Esophagus muscularis mucosa (tissue), 4 donors: ENCODE measurements around the gene TRIM46. TPM values are rescaled to one million over a fixed set of nuclear protein-coding genes. Genes with fewer than 3 reads are reported as not detected.
"Not testable (repeated sequence)": the region's sequence is repeated elsewhere in the genome, so short reads cannot be mapped to it uniquely, and the experiment has no call there.

ENCODE experiments used
- DNase-seq: peaks from one replicate; pipeline ENCODE4 v3.0.0-alpha.2; 2017; ENCODE audit errors: extremely low spot score
- H3K27ac ChIP-seq, 4 donors: fragments of 200-600 bp; sonication (generic); replicated peaks in 1 of 4; 1 replicate in 3 of 4; 2 replicates in 1 of 4; pipeline ENCODE4 v1.5.1; 2016 to 2019; ENCODE audit warnings: mild to moderate bottlenecking in 1 of 4
- H3K27me3 ChIP-seq, 4 donors: fragments of 200-600 bp; sonication (generic); one replicate each; pipeline versions ENCODE4 v1.5.1 to v1.6.0; 2016 to 2019
- H3K36me3 ChIP-seq, 4 donors: fragments of 200-600 bp; sonication (generic); one replicate each; pipeline ENCODE4 v1.5.1; 2016 to 2019
- H3K4me1 ChIP-seq, 4 donors: fragments of 200-600 bp; sonication (generic); one replicate each; pipeline ENCODE4 v1.5.1; 2016 to 2019
- H3K4me3 ChIP-seq, 4 donors: fragments of 200-600 bp; sonication (generic); 1 replicate in 2 of 4; 2 replicates in 2 of 4; pipeline ENCODE4 v1.5.1; 2016 to 2019; ENCODE audit warnings: mild to moderate bottlenecking in 4 of 4, moderate library complexity in 1 of 4
- H3K9me3 ChIP-seq, 4 donors: fragments of 200-600 bp; sonication (generic); 1 replicate in 3 of 4; 2 replicates in 1 of 4; pipeline ENCODE4 v1.5.1; 2016 to 2019
- CTCF ChIP-seq, 3 experiments: fragments of 200-600 bp in 2 of 3; fragments of 450-650 bp in 1 of 3; sonication (generic) in 2 of 3; IDR thresholded peaks; one replicate each; pipeline ENCODE4 v1.5.1; 2017 to 2019; ENCODE audit warnings: antibody characterized with exemption in 3 of 3, mild to moderate bottlenecking in 2 of 3, moderate library complexity in 1 of 3
- EP300 ChIP-seq: sonication (generic); formaldehyde crosslinking; IDR thresholded peaks from one replicate; pipeline ENCODE4 v1.6.1; 2017; ENCODE audit warnings: antibody characterized with exemption
- POLR2A ChIP-seq: fragments of 450-650 bp; IDR thresholded peaks from one replicate; pipeline ENCODE4 v1.6.1; 2017; ENCODE audit warnings: antibody characterized with exemption, moderate library complexity, mild to moderate bottlenecking, low read depth
- POLR2AphosphoS5 ChIP-seq, 2 donors: sonication (generic); formaldehyde crosslinking; IDR thresholded peaks; one replicate each; pipeline ENCODE4 v1.6.1; 2017; ENCODE audit warnings: antibody characterized with exemption in 2 of 2
- WGBS: methylation state at CpG from one replicate; pipeline ENCODE4 v1.1.5; 2018; 5-methylcytosine and 5-hydroxymethylcytosine counted together
- intact Hi-C: fragments of 100-400 bp; cut with DNase I; formaldehyde crosslinking; loops from one replicate; pipeline ENCODE4 v1.15.1; 2023
- total RNA-seq, 4 donors: library from RNA; depleted of rRNA; stranded (reverse); fragments of >200 nt; gene quantifications; one replicate each; pipeline versions ENCODE4 v1.1.0 to v1.2.1, GENCODE V29; 2016

TRIM46 gene
- total RNA-seq, 4 donors from 2014 or later: 0.13 to 1.7 (median 0.17) TPM; not detected in 1

- Histone ChIP-seq H3K4me3 (peak overlapping the region; percentile 9 to 42 (median 12)), H3K9me3 (no peaks in the 10 kb centered on the region), H3K4me1 (peaks cover 16 to 30% (median 28%) of the 10 kb centered on the region in 4 donors), H3K36me3 (peaks cover 0 to 26% (median 23%) of the 10 kb centered on the region in 4 donors), H3K27me3 (no peaks in the 10 kb centered on the region), H3K27ac (peak overlapping the region; percentile 29 to 66 (median 49))
- WGBS: 34% methylated on average over 16 of the region's 27 CpGs
- peak in 1 of 2 donors; percentile 42 for TF ChIP-seq POLR2AphosphoS5 (IDR thresholded peaks at IDR 0.05)
- no peak for TF ChIP-seq EP300
- no peak for TF ChIP-seq CTCF (IDR thresholded peaks at IDR 0.05)
- TF ChIP-seq POLR2A: no peak
- peak; percentile 90 for DNase-seq
- intact Hi-C loops: no loop called here
These were observed 7.0 kb upstream of the TRIM46 start for GRCh38 chr1:155166471-155167165.

- intact Hi-C loops: loop anchor here (1.0 kb wide), 1 partner anchor 74 kb away; no protein-coding TSS in a partner anchor
- Histone ChIP-seq H3K27me3 (no peaks in the 10 kb centered on the region), H3K36me3 (peaks cover 0 to 26% (median 23%) of the 10 kb centered on the region in 4 donors), H3K4me1 (peaks cover 22 to 38% (median 36%) of the 10 kb centered on the region in 4 donors), H3K9me3 (no peaks in the 10 kb centered on the region), H3K4me3 (peak overlapping the region; percentile 10 to 42 (median 20)), H3K27ac (peak overlapping the region; percentile 29 to 66 (median 49))
- peak; percentile 95 for DNase-seq
- TF ChIP-seq EP300 (no peak), CTCF (IDR thresholded peaks at IDR 0.05) (peak; percentile 85 to 95 (median 89)), POLR2AphosphoS5 (IDR thresholded peaks at IDR 0.05) (peak; percentile 6 to 59)
- WGBS: 14% methylated on average over 10 of the region's 28 CpGs
These were observed 6.2 kb upstream of the TRIM46 start for GRCh38 chr1:155167166-155168104.

DNA sequence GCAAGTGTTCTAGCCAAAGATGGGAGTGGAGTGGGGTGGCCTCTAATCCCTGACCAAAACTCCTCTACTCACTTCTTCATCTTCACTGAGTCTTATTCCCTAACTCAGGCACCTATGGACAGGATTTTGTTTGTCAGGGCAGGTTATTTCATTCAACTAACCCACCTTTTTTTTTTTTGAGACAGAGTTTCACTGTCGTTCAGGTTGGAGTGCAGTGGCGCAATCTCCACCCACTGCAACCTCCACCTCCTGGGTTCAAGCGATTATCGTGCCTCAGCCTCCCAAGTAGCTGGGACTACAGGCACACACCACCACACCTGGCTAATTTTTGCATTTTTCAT is 5.6 kb upstream of the TRIM46 start:
- intact Hi-C loops: loop anchor here (1.0 kb wide), 1 partner anchor 75 kb away; no protein-coding TSS in a partner anchor
- peak overlapping the region; percentile 29 to 66 (median 49) for H3K27ac ChIP-seq
- not testable (repeated sequence) for H3K27me3 ChIP-seq, H3K9me3 ChIP-seq, DNase-seq
- WGBS: 30% methylated on average over 4 of the region's 4 CpGs
- peaks cover 24 to 40% (median 39%) of the 10 kb centered on the region in 4 donors for H3K4me1 ChIP-seq
- peaks cover 0 to 26% (median 23%) of the 10 kb centered on the region in 4 donors for H3K36me3 ChIP-seq
- H3K4me3 ChIP-seq: peak overlapping the region in 1 of 4 donors; percentile 14

- Histone ChIP-seq H3K9me3 (no peaks in the 10 kb centered on the region), H3K27me3 (peaks cover 0 to 1% (median 1%) of the 10 kb centered on the region in 4 donors), H3K27ac (peak overlapping the region in 1 of 4 donors; percentile 66), H3K36me3 (peaks cover 0 to 26% (median 23%) of the 10 kb centered on the region in 4 donors), H3K4me1 (peaks cover 28 to 45% (median 44%) of the 10 kb centered on the region in 4 donors), H3K4me3 (no peak overlapping the region)
- TF ChIP-seq POLR2AphosphoS5 (IDR thresholded peaks at IDR 0.05) (no peak), POLR2A (no peak), CTCF (IDR thresholded peaks at IDR 0.05) (no peak), EP300 (no peak)
- DNase-seq: peak; percentile 60
- WGBS: 89% methylated on average over 10 of the region's 10 CpGs
- intact Hi-C loops: loop anchor here (1.0 kb wide), 1 partner anchor 75 kb away; no protein-coding TSS in a partner anchor
These were observed 5.0 kb upstream of the TRIM46 start for GRCh38 chr1:155168456-155169210.
